ENCODE measurements around the gene OGG1.
A peak's percentile ranks its signal among the peaks of the same experiment; 100 is the strongest.

OGG1 gene

GRCh38 chr3:9731206-9732079 is 18.3 kb upstream of the OGG1 start, which contains the start of gene BRPF1 (continued):
- TF ChIP-seq ZNF280C (tag by site-specific recombination; IDR thresholded peaks at IDR 0.05) (no peak), ZNF274 (IDR thresholded peaks at IDR 0.05; ENCODE audit: low read length) (no peak), ZNF274 (tag by site-specific recombination; IDR thresholded peaks at IDR 0.05; ENCODE audit: borderline replicate concordance) (no peak), ZBTB20 (tag by site-specific recombination; IDR thresholded peaks at IDR 0.05) (no peak; the same call in 1 of the 2 replicates), ZNF530 (tag by site-specific recombination; IDR thresholded peaks at IDR 0.05; ENCODE audit: low read depth) (no peak), TCF7L2 (IDR thresholded peaks at IDR 0.05; ENCODE audit: borderline replicate concordance, low read depth, low read length) (no peak), ZNF585B (tag by site-specific recombination; IDR thresholded peaks at IDR 0.05) (no peak), EGR2 (tag by site-specific recombination; IDR thresholded peaks at IDR 0.05; ENCODE audit: low read depth) (peak; percentile 70), KLF1 (tag by site-specific recombination; IDR thresholded peaks at IDR 0.05) (peak; percentile 98), KLF17 (tag by site-specific recombination; IDR thresholded peaks at IDR 0.05) (peak; percentile 100), ZNF223 (tag by site-specific recombination; IDR thresholded peaks at IDR 0.05) (peak; percentile 25; the same call in 1 of the 2 replicates), PRDM2 (tag by site-specific recombination; IDR thresholded peaks at IDR 0.05; ENCODE audit: borderline replicate concordance) (no peak), ZNF624 (tag by site-specific recombination; IDR thresholded peaks at IDR 0.05) (no peak), BCL6B (tag by site-specific recombination; IDR thresholded peaks at IDR 0.05) (peak; percentile 61), ZSCAN5A (tag by site-specific recombination; IDR thresholded peaks at IDR 0.05) (peak; percentile 97), GFI1B (tag by site-specific recombination; IDR thresholded peaks at IDR 0.05) (0 out of 2 replicates have a peak, but pooled peaks have one; percentile 24), CTCF (tag by site-specific recombination; IDR thresholded peaks at IDR 0.05) (peak; percentile 42; the same call in 1 of the 2 replicates), ZBTB10 (tag by site-specific recombination; IDR thresholded peaks at IDR 0.05) (peak; percentile 76), KLF7 (tag by site-specific recombination; IDR thresholded peaks at IDR 0.05; ENCODE audit: borderline replicate concordance) (peak; percentile 100), ZNF433 (tag by site-specific recombination; IDR thresholded peaks at IDR 0.05; ENCODE audit: low read depth) (no peak), ZNF23 (tag by site-specific recombination; IDR thresholded peaks at IDR 0.05; ENCODE audit: borderline replicate concordance) (no peak)

Measured in HEK293 (cell line).